ENCODE results near the gene CANT1.

DNA sequence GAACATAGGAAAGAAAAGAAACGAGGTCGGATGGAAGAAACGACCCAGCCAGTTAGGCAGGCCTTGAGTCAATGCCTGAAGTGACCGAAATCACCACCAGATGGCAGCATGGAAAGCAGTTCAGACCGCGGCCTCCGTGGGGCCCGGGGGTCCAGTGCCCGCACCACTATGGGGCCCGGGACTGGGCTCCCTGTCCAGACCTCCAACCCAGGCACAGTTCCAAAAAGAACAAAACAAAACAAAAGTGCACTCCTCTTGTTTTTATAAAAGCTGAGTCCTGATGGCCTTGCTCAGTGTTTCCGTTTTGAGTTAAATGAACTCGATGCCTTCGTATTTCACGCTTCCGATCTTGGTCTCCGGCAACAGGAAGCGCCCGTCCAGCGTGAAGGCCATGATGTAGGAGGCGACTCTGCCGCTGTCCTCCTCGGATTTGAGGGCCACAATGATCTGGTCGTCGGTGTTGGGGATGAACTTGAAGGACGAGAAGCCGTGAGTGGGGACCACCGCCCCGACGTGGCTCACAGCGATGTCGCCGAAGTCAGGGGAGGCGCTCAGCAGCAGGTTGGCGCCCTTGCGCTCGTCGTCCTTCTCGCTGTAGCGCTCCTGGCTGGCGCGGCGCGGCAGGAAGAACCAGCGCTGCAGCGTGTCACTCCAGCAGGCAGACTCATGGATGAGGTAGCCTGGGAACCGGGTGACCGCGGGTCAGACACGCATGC lies 16.2 kb downstream of the CANT1 start:
- TF ChIP-seq GATA2 (IDR thresholded peaks at IDR 0.05; ENCODE audit: low read depth, low read length) (no peak), GATA3 (IDR thresholded peaks at IDR 0.05; ENCODE audit: low read depth, low read length) (no peak)
